ENCODE measurements around the gene CPE.

DNA sequence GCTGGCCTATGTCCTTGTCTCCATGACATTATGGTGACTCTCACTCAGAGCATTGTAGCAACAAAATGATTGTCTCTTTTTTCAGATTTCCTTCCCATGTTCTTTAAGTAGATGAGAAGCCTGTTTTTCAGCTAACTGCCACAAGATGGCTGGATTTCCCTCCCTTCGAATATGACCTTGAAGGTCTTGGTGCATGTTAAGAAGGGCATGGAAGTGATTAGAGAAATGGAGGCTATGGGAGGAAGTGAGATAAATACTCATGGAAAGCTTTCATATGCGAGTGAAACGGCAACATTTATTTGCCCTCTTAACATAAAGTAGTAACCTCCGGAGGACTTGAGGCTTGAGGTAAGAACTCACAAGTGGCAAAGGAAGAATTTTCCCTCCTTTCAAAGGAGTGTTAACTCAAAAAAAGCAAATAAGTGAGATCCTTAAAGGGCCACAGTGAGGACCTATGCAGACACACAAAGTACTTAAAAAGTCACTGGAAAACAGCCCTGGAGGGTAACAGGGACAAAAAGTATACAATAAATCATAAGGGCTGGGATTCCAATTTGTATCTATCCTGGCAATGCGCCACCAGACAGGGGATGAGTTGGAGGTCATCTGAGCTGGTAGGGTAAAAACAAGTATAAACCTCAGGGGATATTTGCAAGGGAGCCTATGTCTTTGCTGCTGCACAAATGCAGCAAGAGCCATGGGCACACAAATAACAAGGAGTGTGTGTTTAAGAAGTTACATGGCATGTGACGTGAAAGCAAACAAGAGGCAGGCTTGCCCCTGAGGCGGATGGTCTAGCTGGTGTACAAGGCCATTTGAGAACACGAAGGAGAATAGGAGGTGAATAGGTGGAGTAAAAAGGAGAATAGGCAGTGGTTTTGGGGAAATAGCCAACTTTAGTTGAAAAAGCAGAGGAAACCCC lies 96.2 kb downstream of the CPE start:
- TF ChIP-seq, protein P1, sequence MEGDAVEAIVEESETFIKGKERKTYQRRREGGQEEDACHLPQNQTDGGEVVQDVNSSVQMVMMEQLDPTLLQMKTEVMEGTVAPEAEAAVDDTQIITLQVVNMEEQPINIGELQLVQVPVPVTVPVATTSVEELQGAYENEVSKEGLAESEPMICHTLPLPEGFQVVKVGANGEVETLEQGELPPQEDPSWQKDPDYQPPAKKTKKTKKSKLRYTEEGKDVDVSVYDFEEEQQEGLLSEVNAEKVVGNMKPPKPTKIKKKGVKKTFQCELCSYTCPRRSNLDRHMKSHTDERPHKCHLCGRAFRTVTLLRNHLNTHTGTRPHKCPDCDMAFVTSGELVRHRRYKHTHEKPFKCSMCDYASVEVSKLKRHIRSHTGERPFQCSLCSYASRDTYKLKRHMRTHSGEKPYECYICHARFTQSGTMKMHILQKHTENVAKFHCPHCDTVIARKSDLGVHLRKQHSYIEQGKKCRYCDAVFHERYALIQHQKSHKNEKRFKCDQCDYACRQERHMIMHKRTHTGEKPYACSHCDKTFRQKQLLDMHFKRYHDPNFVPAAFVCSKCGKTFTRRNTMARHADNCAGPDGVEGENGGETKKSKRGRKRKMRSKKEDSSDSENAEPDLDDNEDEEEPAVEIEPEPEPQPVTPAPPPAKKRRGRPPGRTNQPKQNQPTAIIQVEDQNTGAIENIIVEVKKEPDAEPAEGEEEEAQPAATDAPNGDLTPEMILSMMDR (IDR thresholded peaks at IDR 0.05): no peak
- TF ChIP-seq POLR2AphosphoS5 (IDR thresholded peaks at IDR 0.05): no peak
- TF ChIP-seq POLR2A (IDR thresholded peaks at IDR 0.05): no peak

Measured in prostate gland (tissue), 2 donors.